ES-I3 (cell line): Measurements from ENCODE around the gene DAZL.
"Not testable (repeated sequence)": the region's sequence is repeated elsewhere in the genome, so short reads cannot be mapped to it uniquely, and the experiment has no call there.

Experiments used
- H3K36me3 ChIP-seq: 2 replicates; pipeline ENCODE4 v1.6.1; 2013; ENCODE audit warnings: mild to moderate bottlenecking, low read length, control low read depth, moderate library complexity; ENCODE audit not compliant: insufficient read depth
- H3K4me1 ChIP-seq: 2 replicates; pipeline ENCODE4 v1.6.1; 2013; ENCODE audit warnings: mild to moderate bottlenecking, control low read depth, low read length; ENCODE audit not compliant: insufficient read depth
- H3K9ac ChIP-seq: 2 replicates; pipeline ENCODE4 v1.6.1; 2013; ENCODE audit warnings: low read depth, mild to moderate bottlenecking, low read length, moderate library complexity
- H3K9me3 ChIP-seq: 2 replicates; pipeline ENCODE4 v1.6.1; 2013; ENCODE audit warnings: mild to moderate bottlenecking, low read length, moderate library complexity; ENCODE audit not compliant: control insufficient read depth, insufficient read depth

DAZL gene

GRCh38 chr3:16604887-16605602 is at the start of gene DAZL:
Gene DAZL (minus strand): TSS chr3:16605423. CDS start chr3:16605205, 218 bp downstream.
- H3K9ac ChIP-seq = no peak within 1 kb of the TSS

GRCh38 chr3:16654976-16655375 is 49.8 kb upstream of the DAZL start:
- Histone ChIP-seq H3K9ac (no peak overlapping the region), H3K4me1 (peaks cover 12% of the 10 kb centered on the region), H3K9me3 (no peaks in the 10 kb centered on the region; the same call in 1 of the 2 replicates), H3K36me3 (no peaks in the 10 kb centered on the region)

More at GRCh38 chr3:16604887-16605602, at the start of gene DAZL:
- peaks cover 7% of the 10 kb centered on the region for H3K4me1 ChIP-seq
- no peaks in the 10 kb centered on the region for H3K9me3 ChIP-seq
- H3K36me3 ChIP-seq = no peaks in the 10 kb centered on the region

GRCh38 chr3:16653712-16654111 is 48.5 kb upstream of the DAZL start:
- no peak overlapping the region for H3K9ac ChIP-seq
- no peaks in the 10 kb centered on the region; the same call in 1 of the 2 replicates for H3K9me3 ChIP-seq
- peaks cover 10% of the 10 kb centered on the region for H3K4me1 ChIP-seq
- H3K36me3 ChIP-seq = no peaks in the 10 kb centered on the region

GRCh38 chr3:16647668-16648067 is 42.4 kb upstream of the DAZL start:
- H3K9me3 ChIP-seq = no peaks in the 10 kb centered on the region
- H3K36me3 ChIP-seq = no peaks in the 10 kb centered on the region
- H3K9ac ChIP-seq = no peak overlapping the region
- H3K4me1 ChIP-seq = no peaks in the 10 kb centered on the region

GRCh38 chr3:16639806-16640205 is 34.6 kb upstream of the DAZL start:
- no peak overlapping the region for H3K9ac ChIP-seq
- H3K36me3 ChIP-seq = no peaks in the 10 kb centered on the region
- no peaks in the 10 kb centered on the region for H3K4me1 ChIP-seq
- H3K9me3 ChIP-seq = no peaks in the 10 kb centered on the region

GRCh38 chr3:16633948-16634347 is 28.7 kb upstream of the DAZL start:
- H3K9ac ChIP-seq = no peak overlapping the region
- H3K36me3 ChIP-seq = no peaks in the 10 kb centered on the region
- no peaks in the 10 kb centered on the region for H3K4me1 ChIP-seq
- no peaks in the 10 kb centered on the region for H3K9me3 ChIP-seq

- Histone ChIP-seq H3K36me3 (no peaks in the 10 kb centered on the region), H3K9me3 (no peaks in the 10 kb centered on the region), H3K4me1 (no peaks in the 10 kb centered on the region), H3K9ac (no peak overlapping the region)
Measured at GRCh38 chr3:16632395-16632794, 27.2 kb upstream of the DAZL start.

- H3K9ac ChIP-seq = no peak overlapping the region
- H3K36me3 ChIP-seq = no peaks in the 10 kb centered on the region; the same call in 1 of the 2 replicates
- no peaks in the 10 kb centered on the region for H3K4me1 ChIP-seq
- peaks cover 10% of the 10 kb centered on the region; the same call in 1 of the 2 replicates for H3K9me3 ChIP-seq
Measured at GRCh38 chr3:16618721-16619120, 13.5 kb upstream of the DAZL start.

GRCh38 chr3:16617155-16617554 is 11.9 kb upstream of the DAZL start:
- H3K36me3 ChIP-seq, H3K9ac ChIP-seq, H3K4me1 ChIP-seq, H3K9me3 ChIP-seq: not testable (repeated sequence)

- H3K4me1 ChIP-seq = no peaks in the 10 kb centered on the region
- H3K36me3 ChIP-seq = no peaks in the 10 kb centered on the region; the same call in 1 of the 2 replicates
- no peak overlapping the region for H3K9ac ChIP-seq
- peaks cover 10% of the 10 kb centered on the region; the same call in 1 of the 2 replicates for H3K9me3 ChIP-seq
Measured at GRCh38 chr3:16616083-16616482, 10.9 kb upstream of the DAZL start.

GRCh38 chr3:16614033-16615031 is 9.1 kb upstream of the DAZL start:
- peaks cover 10% of the 10 kb centered on the region; the same call in 1 of the 2 replicates for H3K9me3 ChIP-seq
- H3K36me3 ChIP-seq = no peaks in the 10 kb centered on the region; the same call in 1 of the 2 replicates
- H3K9ac ChIP-seq = no peak overlapping the region
- no peaks in the 10 kb centered on the region for H3K4me1 ChIP-seq

- H3K36me3 ChIP-seq = no peaks in the 10 kb centered on the region; the same call in 1 of the 2 replicates
- H3K9me3 ChIP-seq = no peaks in the 10 kb centered on the region; the same call in 1 of the 2 replicates
- peaks cover 7% of the 10 kb centered on the region for H3K4me1 ChIP-seq
Measured at GRCh38 chr3:16609927-16610580, 4.8 kb upstream of the DAZL start.

GRCh38 chr3:16608816-16609215 is 3.6 kb upstream of the DAZL start:
- H3K4me1 ChIP-seq = peaks cover 7% of the 10 kb centered on the region

More at GRCh38 chr3:16609927-16610580, 4.8 kb upstream of the DAZL start:
- no peak overlapping the region for H3K9ac ChIP-seq

GRCh38 chr3:16607718-16608117 is 2.5 kb upstream of the DAZL start:
- peaks cover 7% of the 10 kb centered on the region for H3K4me1 ChIP-seq
- no peaks in the 10 kb centered on the region for H3K9me3 ChIP-seq
- no peaks in the 10 kb centered on the region for H3K36me3 ChIP-seq
- H3K9ac ChIP-seq = no peak overlapping the region

More at GRCh38 chr3:16608816-16609215, 3.6 kb upstream of the DAZL start:
- Histone ChIP-seq H3K36me3 (no peaks in the 10 kb centered on the region), H3K9ac (no peak overlapping the region), H3K9me3 (no peaks in the 10 kb centered on the region)
